HFF-Myc (cell line): ENCODE data around the gene PPM1A.

Source experiments
- DNase-seq: peaks from one replicate; pipeline ENCODE4 v3.0.0-alpha.2; 2011; ENCODE audit warnings: low read depth; ENCODE audit errors: extremely low read depth
- H3K4me3 ChIP-seq: replicated peaks from 2 replicates; pipeline ENCODE4 v1.5.1; 2011; ENCODE audit warnings: low read depth, mild to moderate bottlenecking, control low read depth, low read length
- CTCF ChIP-seq: IDR thresholded peaks from 2 replicates; pipeline ENCODE4 v1.5.1; 2012; ENCODE audit warnings: mild to moderate bottlenecking, low read depth, low read length, control low read depth; ENCODE audit errors: missing control alignments

Gene PPM1A

GRCh38 chr14:60215520-60216420, 33.3 kb upstream of the PPM1A start:
- DNase-seq = no peak
- no peak for TF ChIP-seq CTCF
- no peak overlapping the region for H3K4me3 ChIP-seq

- TF ChIP-seq CTCF = no peak
- no peak overlapping the region for H3K4me3 ChIP-seq
- no peak for DNase-seq
These were observed 31.3 kb upstream of the PPM1A start for GRCh38 chr14:60217713-60218112.

- no peak for TF ChIP-seq CTCF
- H3K4me3 ChIP-seq = no peak overlapping the region
- DNase-seq = no peak
These were observed 28.9 kb upstream of the PPM1A start for GRCh38 chr14:60220084-60220483.

DNA sequence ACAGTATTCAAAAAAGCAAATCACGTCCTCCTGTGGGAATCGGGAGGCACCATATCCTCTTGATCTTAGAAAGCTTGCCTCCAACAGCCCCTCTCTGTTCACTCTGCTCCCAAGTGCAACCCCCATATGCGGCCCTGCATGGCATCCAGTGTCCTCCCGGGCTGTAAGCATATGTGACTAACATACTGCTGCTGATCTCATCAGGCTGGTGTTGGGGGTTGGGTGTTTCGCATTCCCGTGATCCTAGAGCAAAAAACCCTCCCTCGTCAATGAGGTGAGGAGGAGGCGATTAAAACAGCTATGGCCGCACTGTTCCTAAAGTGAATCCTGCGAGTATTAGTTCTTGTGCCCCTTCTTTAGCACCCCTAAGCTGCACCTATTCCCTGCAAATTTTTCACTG, 28.1 kb upstream of the PPM1A start:
- no peak overlapping the region for H3K4me3 ChIP-seq
- no peak for DNase-seq
- no peak for TF ChIP-seq CTCF

- no peak overlapping the region for H3K4me3 ChIP-seq
- DNase-seq = no peak
- TF ChIP-seq CTCF = no peak
These were observed 27.6 kb upstream of the PPM1A start for GRCh38 chr14:60221457-60221856.

DNA sequence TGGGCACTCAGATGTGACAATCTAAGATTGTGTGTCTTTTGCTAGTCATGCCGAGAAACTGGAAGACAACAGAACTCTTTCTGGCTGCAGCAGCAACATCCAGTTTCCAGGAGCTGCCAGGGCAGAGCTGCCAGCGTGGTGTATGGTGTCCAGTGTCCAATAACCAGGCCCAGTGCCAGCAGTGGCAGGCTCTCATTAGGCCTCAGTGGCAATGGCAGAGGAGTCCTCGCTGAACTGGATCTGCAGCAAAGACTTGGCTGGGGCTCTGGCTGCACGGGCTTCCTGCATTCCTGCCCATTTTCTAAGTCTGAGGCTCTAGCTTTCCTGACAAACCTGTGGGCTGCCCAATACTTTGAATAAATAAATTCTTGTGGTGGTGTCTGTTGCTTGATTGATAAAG, 26.2 kb upstream of the PPM1A start:
- no peak for DNase-seq
- no peak overlapping the region for H3K4me3 ChIP-seq
- TF ChIP-seq CTCF = no peak
